Activated CD8-positive, alpha-beta memory T cell treated with anti-CD3 and anti-CD28 coated beads for 4 hours (primary cell): ENCODE results near the gene FBXO2.
"Not testable (repeated sequence)": the region's sequence is repeated elsewhere in the genome, so short reads cannot be mapped to it uniquely, and the experiment has no call there.

Experiments used
- DNase-seq, 2 donors: peaks; one replicate each; pipeline ENCODE4 v3.0.0-alpha.2; 2020; ENCODE audit warnings: low read depth in 2 of 2

The FBXO2 gene

DNA sequence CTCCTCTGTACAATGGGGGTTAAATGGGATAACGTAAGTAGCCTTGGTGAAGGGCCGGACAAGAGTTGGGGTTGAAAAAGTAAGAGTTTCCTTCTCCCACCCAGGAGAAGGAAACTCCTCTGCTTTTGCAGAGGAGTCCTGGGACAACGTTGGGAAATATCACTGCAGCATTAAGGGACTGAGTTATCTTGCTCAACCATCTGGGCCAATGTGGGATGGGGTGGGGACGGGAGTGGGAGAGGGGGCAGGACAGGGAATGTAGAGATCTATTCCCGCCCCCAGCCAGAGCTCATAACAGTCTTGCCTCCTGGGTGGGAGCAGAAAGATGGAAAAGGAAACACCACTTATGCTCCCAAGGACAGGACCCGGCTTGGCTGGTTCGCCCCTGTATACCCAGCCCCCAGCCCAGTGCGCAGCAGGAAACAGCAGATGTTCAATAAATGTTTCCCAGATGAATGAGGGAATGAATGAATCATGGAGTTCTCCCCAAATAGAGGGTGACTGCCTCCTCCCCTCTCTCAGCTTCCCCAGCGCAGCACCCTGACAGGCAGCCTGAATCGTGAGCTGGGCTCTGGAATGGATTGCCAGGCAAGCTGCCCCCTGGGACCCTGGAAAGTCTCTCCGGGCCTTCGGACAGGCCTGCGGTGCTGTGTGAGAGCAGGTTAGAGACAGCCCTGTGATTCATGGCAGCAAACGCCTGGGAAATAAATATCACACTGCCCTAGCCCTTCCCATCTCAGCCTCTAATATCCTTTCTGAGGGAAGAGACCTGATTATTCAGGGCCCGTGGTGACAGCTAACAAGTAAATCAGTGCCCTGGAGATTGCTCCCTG lies 24.8 kb downstream of the FBXO2 start:
- no peak for DNase-seq

- DNase-seq, result no peak
Measured at GRCh38 chr1:11628767-11629166, 25.5 kb downstream of the FBXO2 start.

- no peak for DNase-seq
Measured at GRCh38 chr1:11626551-11626950, 27.7 kb downstream of the FBXO2 start.

DNA sequence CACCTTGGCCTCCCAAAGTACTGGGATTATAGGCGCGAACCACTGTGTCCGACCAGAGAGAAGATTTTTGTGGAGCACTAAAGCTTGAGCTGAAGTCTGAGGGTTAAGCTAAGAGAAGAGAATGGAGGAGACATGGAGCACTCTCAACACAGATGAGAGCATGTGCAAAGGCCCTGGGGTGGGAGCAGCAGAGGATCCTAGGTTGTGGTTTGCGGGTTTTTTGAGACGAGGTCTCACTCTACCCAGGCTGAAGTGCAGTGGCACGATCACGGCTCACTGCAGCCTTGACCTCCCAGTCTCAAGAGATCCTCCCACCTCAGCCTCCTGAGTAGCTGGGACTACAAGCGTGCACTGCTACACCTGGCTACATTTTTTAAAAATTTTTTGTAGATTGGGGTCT lies 30.5 kb downstream of the FBXO2 start:
- DNase-seq, result no peak

DNA sequence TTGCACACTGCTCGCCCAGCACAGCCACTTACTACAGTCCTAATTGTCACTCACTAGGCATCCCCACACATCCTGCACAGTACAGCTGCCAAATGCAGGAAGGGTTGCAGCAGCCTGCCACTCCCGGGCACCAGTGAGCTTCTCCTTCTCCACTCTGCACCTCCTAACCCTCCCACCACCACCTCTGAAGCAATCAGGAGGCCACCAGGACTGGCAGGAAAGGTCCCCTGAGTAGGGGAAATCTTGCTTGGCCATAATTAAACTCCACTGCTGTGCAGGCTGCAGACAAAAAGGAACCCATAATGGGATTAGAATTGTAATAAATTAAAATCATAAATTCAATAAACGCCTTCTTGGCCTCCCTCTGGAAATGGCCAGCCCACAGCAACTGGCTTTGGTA lies 31.8 kb downstream of the FBXO2 start:
- DNase-seq, result no peak

- no peak for DNase-seq
Measured at GRCh38 chr1:11620924-11621323, 33.3 kb downstream of the FBXO2 start.

GRCh38 chr1:11620405-11620804 lies 33.8 kb downstream of the FBXO2 start:
- no peak for DNase-seq

DNA sequence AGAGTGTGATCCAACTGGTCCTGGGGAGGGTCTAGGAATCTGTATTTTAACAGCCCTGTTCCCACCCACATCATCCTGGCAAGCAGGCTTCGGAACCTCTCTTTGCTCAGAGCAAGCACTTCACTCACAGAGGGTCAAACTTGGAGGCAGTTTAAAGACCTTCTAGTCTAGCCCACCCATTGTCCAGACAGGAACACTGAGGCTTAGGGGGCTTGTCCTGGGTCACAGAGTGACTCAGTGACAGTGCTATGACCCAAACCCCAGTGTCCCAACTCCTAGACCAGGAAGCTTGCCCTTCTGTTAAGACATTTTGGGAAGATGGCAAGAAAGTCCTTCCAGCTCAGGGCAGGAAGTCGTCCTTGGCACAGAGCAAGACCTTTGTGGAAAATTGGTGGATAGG lies 36.5 kb downstream of the FBXO2 start:
- no peak for DNase-seq

DNA sequence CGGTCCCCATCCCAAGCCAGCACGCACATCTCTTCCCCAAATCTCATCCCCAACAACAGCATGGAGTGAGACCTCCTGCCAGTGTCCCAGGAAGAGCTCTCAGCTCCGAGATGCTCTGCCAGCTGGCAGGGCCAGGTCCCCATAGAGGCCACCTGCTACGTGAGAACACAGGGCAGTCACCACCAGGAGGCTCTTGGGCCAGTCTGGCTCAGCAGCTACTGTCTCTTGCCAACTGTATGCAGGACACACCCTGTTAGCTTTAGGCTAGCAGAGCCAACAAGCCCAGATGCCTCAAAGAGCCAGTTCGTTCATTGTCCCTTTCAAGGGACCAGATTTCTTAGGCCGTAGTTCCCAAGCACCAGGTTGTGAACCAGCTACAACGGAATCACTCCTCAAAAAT lies 36.9 kb downstream of the FBXO2 start:
- DNase-seq, result no peak

GRCh38 chr1:11616766-11617165 lies 37.5 kb downstream of the FBXO2 start:
- DNase-seq, result no peak

DNA sequence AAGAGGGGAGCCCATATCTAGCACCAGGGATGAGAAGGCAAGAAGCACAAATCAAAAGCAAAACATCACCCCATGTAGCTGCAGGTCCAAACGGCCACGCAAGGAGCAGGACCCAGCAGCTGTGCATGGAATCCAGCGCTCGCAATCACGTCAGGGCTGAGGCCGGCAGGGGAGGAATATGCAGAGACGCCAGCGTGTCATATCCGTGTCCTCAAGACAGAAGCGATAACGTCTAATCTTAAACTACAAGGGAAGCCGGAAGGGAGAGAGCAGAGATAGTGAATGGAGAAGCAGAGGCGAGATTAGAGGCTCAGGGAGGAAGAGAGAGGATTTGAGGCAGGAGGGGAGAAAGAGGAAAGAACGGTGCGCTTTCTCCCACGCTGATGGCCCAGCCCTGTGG lies 39.1 kb downstream of the FBXO2 start:
- no peak for DNase-seq

DNA sequence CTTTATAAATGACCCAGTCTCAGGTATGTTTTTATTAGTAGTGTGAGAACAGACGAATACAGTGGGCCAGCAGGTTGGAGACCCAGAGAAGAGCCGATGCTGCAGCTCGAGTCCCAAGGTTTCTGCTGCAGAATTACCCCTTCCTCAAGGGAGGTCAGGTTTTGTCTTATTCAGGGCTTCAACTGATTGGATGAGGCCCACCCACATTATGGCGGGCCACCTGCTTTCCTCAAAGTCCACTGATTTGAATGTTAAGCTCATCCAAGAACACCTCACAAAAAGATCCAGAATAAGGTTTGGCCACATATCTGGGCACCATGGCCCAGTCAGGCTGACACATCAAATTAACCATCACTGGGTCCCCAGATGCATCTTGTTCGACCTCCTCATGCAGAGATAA lies 40.9 kb downstream of the FBXO2 start:
- DNase-seq, result no peak

DNA sequence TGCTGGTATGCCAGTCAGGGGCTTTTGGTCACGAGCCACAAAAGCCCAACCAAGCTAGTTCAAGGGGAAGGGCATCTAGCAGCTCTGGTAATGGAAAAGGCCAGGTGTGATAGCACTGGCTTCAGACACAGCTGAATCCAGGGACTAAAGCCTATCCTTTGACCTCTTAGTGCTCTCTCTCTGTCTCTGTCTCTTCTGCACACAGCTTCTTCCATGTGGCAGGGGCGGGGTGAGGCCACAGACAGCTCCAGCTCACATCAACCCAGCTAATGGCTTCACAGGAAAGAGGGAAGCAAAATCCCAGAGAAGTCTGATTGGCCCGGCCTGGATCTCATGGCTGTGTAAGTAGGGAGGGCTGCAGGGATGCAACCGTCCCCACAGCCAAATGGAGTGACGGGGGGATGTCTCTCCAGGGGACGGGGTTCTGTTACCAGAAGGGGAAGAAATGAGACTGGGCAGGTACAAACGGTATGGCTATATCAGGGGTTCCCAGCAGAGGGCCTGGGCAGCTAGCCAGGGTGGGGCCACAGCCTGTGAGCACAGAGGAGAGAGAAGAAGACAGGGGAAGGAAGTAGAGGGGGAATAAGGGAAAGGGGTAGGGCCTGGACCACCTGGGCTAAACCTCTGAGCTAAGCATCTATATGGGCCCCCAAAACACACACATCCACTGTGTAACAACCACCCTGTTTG lies 42.4 kb downstream of the FBXO2 start:
- DNase-seq, result no peak

- no peak for DNase-seq
Measured at GRCh38 chr1:11610629-11611180, 43.5 kb downstream of the FBXO2 start.

DNA sequence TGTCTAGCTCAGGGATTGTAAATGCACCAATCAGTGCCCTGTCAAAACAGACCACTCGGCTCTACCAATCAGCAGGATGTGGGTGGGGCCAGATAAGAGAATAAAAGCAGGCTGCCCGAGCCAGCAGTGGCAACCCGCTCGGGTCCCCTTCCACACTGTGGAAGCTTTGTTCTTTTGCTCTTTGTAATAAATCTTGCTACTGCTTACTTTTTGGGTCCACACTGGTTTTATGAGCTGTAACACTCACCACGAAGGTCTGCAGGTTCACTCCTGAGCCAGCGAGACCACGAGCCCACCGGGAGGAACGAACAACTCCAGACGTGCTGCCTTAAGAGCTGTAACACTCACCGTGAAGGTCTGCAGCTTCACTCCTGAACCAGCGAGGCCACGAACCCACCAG lies 44.9 kb downstream of the FBXO2 start:
- DNase-seq, result not testable (repeated sequence)

- DNase-seq, result not testable (repeated sequence)
Measured at GRCh38 chr1:11608596-11609130, 45.6 kb downstream of the FBXO2 start.

- DNase-seq, result no peak
Measured at GRCh38 chr1:11606775-11607174, 47.5 kb downstream of the FBXO2 start.

- DNase-seq, result no peak
Measured at GRCh38 chr1:11602981-11603380, 51.2 kb downstream of the FBXO2 start.

DNA sequence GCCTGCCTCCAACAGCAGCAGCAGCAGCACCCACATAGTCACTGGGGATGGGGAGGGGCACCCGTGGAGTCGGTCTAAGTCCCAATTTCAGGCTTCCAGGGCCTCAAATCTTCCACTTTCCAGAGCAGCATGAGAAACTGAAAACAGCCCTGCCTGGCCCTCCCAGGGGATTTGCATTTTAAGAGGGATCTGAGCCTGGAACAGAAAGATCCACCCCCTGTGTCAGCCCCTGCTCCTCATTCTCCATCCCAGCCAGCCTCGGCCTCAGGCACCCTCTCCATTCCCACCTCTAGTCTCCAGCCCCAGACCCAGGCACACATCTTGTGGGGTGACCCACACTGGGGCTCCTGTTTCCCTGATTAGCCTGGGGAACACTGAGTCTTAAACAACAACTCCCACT lies 51.8 kb downstream of the FBXO2 start:
- no peak for DNase-seq

DNA sequence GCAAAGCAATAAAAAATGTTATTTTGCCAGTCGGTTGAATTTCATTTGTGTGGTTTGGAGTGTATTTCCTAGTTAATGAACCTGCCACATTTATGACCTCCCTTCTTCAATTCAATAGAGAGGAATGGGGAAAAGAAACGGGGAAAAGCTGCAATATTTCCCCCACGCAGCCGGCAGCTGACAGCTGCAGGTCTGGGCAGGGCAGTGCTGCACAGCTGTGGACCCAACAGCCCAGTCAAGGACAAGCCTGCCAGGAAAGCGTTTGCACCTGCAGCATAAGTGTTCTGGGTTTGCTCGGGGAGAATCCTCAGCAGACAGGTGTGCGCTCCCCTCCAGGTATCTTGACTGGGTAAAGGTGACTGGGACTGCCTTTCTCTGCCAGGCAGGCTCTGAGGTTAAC lies 53.4 kb downstream of the FBXO2 start:
- no peak for DNase-seq

- no peak for DNase-seq
Measured at GRCh38 chr1:11599891-11600576, 54.2 kb downstream of the FBXO2 start.

GRCh38 chr1:11598461-11598860 lies 55.8 kb downstream of the FBXO2 start:
- DNase-seq, result no peak
